Measurements from ENCODE around the gene IGSF21.
"Not testable (repeated sequence)": the region's sequence is repeated elsewhere in the genome, so short reads cannot be mapped to it uniquely, and the experiment has no call there.

Gene IGSF21

DNA sequence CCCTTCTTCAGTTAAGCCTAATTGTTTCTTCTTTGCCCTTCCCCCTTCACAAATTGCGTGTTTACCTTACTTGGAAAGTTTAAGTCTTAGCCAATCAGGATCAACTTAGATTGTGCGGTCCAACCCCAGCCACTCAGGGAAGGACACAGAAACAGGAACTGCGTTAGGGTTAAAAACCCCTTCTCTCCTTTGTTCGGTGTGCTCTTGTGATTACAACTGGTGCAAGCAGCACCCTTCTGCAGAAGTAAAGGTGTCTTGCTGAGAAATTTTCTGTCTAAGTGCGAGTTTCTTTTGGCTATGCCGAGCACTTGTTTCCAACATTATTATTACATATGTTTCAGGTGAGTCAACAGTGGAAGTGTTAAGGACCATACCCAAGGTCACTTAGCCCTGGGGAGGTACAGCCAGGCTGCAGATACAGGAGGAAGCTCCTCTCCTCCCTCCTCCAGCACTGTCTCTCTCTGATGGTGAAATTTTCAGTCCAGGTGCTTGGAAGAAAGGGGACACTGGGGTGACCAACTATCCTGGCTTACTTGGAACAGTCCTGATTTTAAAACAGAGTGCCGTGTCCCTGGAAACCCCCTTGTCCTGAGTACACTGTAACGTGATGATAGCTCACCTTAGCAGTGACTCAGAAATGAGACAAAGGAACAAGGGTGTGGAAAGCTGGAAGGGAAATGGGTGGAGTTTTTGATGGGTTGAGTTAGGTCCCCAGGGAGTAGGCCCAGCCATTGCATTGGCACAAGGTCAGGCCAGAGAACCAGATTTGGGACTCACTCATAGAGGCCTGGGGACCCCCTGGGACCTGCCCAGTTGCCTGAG is 304.4 kb downstream of the IGSF21 start:
- DNase-seq: no peak

DNA sequence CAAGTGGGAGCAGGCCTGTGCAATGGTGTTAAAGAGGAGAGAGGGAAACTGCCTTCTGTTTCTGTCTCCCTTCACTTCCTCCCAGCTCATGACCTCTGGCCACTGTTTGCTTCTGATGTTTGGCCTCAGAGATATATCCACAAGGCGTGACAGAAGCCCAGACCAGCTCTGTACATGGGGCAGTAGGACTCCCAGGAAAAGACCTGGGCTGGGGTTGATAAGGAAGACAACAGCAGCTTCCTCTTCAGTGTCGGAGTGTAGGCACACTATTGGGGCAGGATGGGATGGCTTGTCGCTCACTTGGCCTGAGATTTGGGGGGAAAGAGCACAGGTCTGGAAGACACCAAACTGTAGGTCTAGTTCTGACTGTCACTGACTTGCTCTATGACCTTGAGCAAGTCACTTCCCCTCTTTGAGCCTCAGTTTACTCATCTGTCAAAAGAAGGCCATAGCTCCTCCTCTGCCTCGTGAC is 305.3 kb downstream of the IGSF21 start:
- no peak for DNase-seq

DNA sequence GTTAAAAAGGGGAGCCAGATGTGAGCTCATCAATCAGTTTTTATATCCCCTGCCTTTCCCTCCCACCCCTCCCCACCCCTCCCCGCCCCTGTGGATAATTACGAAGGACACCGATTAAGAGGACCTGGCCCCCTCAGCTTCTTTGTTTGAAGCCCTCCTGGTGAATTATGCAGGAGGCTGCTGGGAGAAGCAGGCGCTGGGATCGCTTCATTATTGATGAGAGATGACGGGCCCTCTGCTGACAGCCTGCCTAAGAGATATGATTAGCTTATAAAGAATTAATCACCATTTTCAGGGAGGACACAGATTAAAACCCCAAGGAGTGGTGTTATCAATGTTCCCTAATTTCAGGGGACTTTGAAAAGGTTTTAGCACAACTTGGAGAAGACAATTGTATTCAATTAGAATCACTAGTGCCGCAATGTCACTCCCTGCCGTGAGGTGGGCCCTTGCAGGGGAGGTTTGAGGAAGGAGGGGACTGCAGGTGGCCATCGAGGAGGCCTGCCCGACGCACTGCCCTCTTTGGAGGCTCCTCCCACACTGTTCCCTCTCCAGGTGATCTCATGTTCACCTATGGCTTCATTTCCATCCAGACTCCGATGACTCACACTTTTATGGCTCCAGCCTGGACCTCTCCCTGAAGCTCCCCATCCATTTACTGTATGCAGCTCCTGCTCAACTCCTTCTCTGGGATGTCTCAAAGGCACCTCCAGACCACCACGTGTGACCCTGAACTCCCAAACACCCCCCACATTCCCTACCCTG is 306.1 kb downstream of the IGSF21 start:
- no peak for DNase-seq

DNA sequence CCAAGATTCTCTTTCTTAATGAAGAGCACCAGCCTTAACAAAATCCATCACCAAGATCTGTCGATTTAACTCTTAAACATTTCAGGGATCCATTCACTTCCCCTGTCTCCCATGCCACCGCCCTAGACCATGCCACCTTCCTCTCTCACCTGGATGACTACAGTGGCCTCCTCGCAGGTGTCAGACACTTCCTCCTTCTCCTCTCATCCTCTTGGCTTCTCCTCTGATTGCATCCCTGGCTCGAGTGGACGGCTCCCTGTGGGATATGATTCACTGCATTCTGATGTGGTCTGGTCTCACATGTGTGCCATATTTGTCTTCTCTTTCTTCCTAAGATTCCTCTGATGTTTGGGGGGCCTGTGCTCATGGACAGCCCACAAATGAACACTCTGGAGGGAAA is 306.7 kb downstream of the IGSF21 start:
- DNase-seq: no peak

DNA sequence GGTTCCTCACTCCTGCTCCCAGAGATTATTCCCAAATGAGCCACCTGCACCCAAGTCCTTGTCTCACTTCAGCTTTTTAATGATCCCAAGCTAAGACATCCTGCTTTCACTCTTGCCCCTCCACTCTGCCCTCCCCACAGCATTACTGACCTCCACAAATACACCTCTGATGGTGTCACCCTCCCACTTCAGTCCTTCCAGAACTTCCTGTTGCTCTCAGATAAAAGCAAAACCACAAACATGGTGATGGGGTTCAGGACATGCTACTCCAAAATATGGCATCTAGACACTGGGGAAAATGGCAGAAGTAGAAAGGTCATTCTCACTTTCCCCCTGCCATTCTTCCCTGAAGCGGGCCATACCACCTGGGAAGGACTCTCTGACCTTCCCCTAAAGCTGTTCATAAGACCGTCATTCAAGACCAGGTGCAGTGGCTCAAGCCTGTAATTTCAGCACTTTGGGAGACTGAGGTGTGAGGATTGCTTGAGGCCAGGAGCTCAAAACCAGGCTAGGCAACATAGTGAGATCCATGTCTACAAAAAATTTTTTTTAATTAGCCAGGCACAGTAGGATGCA is 307.4 kb downstream of the IGSF21 start:
- DNase-seq: no peak

DNA sequence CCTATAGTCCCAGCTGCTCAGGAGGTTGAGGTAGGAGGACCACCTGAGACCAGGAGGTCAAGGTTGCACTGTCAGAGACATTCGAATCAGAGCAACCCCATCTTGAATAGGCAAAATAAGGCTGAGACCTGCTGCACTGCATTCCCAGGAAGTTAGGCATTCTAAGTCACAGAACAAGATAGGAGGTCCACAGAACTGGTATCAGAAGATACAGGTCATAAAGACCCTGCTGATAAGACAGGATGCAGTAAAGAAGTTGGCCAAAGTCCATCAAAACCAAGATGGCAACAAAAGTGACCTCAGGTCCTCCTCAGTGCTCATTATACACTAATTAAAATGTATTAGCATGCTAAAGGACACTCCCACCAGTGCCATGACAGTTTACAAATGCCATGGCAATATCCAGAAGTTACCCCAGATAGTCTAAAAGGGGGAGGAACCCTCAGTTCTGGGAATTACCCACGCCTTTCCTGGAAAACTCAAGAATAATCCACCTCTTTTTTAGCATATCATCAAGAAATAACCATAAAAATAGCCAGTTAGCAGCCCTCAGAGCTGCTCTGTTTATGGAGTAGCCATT is 307.9 kb downstream of the IGSF21 start:
- DNase-seq: no peak

DNA sequence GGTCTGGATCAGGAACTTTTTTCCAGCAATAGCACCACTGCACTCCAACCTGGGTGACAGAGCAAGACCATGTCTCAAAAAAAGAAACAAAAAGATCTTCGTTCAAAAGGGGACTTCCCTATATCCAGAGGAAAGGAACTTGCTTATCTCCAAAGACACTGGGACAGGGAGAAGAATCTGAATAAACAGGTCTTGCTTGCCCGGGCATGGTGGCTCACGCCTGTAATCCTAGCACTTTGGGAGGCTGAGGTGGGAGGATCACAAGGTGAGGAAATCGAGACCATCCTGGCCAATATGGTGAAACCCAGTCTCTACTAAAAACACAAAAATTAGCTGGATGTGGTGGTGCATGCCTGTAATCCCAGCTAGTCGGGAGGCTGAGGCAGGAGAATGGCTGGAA is 308.5 kb downstream of the IGSF21 start:
- DNase-seq: not testable (repeated sequence)

DNA sequence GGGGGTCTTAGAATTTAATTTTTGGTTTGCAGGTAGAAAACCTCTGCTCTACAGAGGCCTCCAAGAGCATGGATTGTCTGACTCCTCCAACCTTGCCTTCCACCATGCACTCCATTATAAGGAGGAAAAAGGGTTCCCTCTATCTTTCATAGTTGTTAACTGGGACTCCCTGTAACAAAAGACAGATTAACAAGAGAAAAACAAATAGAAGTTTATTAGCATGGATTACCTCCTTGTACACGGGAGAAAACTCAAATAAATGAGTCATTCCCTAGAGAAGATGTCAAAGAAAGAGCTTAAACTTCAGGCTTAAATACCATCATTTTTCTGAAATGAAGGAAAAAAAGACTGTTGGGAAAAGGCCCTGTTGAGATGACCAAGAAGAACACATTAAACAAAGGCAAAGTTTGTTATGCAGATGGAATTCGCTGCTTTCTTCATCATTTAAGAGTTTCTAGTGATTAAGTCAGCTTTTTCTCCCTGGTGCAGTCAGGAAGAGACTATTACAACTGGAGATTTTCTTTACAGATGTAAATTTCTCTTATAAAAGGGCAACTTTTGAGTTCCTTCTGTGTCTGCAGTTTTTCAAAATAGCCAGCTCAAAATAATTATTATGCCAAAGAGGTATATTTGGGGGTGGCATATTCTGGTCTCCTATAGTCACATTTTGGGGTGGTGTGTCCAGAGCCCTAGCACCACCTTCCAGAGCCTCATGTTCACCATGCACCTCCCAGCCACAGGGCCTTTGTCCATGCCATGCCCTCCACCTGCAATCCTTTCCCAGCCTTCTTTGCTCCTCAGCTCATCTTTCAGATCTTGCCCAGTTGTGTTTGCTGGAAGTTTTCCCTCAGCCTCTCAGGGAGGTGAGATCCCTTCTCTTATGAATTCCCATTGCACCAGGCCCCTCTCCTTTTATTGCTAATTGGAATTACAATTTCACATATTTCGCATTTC is 310.0 kb downstream of the IGSF21 start:
- no peak for DNase-seq

DNA sequence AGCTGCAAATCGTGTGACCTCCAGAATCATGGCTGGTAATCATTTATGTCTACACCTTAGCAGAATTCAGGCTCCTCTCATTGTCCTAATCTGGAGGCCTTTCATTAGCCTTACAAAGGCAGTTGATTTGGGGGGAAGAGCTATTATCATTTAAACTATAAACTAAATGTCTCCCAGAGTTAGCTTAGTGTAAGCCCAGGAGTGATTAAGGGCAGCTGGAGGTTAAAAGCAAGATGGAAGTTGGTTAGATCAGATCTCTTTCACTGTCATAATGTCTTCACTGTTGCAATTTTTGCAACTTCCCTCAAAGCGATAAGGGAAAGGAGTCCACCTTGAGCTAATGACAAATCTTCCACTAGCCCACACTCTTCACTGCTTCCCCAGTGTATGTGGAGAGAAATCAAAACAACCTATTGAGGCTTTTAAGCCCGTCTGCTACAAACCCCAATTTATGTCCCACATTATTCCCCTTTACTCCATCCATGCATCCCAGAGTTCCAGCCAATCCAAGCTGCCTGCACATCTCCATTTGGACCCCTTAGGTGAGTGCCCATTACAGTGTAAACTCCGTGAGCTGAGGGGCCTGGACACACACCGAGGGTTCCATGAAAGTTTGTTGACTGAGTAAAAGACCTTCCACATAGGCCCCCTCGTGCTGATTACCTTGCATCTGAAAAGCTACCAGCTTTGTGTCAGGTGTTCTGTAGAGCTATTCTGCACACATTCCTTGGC is 311.7 kb downstream of the IGSF21 start:
- DNase-seq: no peak

DNA sequence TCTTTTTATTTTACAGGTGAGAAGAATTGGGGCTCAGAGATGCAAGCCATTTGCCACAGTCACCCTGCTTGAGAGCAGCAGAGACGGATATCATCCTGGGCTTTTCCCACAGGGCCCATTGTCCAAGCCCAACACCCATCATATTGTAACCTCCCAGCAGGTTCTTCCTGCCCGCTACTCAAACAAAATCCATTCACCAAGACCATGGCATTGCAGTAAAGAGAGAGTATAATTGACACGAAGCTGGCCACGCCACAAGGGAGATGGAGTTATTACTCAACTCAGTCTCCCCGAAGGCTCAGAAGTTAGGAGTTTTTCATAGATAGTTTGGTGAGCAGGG is 312.2 kb downstream of the IGSF21 start:
- no peak for DNase-seq

DNA sequence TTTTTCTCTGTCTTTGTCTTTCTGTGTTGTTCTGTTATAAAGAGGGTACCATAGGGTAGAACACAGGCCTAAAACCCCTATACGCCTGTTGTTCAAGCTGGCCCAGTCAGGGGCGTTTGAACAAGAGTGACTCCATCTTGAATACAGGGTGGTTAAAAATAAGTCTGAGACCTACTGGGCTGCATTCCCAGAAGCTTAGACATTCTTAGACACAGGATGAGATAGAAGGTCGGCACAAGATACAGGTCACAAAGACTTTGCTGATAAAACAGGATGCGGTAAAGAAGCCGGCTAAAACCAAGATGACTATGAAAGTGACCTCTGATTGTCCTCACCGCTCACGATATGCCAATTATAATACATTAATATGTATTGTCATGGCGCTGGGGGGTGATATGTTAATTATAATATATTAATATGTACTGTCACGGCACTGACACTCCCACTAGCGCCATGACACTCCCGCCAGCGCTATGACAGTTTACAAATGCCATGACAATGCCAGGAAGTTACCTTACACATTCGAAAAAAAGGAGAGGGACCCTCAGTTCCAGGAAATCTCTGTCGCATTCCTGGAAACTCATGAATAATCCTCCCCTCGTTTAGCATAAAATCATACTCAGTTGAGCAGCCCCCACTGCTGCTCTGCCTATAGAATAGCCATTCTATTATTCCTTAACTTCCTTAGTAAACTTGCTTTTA is 314.6 kb downstream of the IGSF21 start:
- no peak for DNase-seq

DNA sequence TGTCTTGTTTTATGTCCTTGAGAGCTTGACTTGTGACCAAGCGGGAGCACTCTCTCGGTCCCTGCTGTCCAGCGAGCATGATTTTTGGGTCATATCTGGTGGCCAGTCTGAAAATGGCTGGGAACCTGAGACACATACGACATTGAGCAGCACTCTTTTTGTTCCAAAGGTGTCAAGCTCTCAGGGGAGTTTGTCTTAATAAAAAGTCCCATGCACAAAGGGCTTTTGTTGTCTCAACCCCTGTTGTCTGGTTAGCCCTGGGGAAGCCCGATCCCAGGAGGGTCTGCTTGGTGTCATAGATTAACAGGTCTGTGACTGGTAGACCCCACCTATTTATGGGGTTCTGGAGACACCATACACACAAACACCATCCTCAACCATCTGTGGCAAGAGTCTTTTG is 315.4 kb downstream of the IGSF21 start:
- DNase-seq: no peak

DNA sequence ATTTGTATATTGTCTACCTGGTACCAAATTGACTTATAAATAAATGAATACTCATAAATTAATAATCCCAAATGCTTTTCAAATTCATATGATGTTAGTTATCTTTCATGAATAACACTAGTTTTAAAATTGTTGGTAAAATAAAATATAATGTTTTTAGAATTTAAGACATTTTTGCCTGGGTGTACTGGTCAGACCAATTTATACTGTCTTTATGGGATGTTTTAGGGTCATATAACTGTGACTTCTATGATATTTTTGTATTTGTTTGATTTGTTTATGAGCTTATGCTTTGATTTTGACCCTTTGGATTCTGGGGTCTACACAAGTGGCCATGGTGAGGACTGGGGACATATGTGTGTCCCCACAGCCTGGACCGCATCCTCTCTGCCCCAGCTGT is 319.0 kb downstream of the IGSF21 start:
- no peak for DNase-seq
